ENCODE results near the gene CDON. TPM values are rescaled to one million over a fixed set of nuclear protein-coding genes. Genes with fewer than 3 reads are reported as not detected.

Gene CDON
- total RNA-seq, 1 donor from 2014 or later: 33.0 TPM

DNA sequence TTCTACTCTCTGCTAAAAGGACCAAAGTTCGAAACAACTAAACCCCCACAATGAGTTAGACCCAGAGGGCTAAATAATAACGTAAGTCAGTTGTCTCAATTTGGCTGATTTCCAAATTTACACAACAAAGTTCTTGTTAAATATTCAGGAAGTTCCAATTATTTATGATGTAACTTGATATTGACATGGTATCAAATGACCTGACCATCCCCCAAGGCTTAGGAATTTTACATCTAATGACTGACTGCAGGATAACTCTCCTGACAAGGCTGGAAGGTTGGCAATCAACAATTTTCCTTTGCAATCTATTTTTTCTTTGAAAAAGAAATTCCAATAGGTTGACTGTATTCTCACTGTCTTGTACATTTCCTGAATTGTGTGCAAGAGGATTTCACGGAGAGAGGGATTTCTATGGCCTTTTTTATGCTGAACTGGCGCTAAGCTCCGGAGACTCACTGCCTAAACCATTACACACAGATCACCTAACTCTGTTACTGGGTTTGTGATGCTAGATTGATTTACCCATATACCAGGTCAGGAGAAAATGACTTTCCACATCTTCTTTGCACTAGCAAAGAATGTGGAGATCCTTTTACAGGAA is 9.6 kb upstream of the CDON start:
- TF ChIP-seq, protein P1, sequence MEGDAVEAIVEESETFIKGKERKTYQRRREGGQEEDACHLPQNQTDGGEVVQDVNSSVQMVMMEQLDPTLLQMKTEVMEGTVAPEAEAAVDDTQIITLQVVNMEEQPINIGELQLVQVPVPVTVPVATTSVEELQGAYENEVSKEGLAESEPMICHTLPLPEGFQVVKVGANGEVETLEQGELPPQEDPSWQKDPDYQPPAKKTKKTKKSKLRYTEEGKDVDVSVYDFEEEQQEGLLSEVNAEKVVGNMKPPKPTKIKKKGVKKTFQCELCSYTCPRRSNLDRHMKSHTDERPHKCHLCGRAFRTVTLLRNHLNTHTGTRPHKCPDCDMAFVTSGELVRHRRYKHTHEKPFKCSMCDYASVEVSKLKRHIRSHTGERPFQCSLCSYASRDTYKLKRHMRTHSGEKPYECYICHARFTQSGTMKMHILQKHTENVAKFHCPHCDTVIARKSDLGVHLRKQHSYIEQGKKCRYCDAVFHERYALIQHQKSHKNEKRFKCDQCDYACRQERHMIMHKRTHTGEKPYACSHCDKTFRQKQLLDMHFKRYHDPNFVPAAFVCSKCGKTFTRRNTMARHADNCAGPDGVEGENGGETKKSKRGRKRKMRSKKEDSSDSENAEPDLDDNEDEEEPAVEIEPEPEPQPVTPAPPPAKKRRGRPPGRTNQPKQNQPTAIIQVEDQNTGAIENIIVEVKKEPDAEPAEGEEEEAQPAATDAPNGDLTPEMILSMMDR (IDR thresholded peaks at IDR 0.05): no peak
- H3K9me3 ChIP-seq: no peaks in the 10 kb centered on the region
- no peaks in the 10 kb centered on the region for H3K4me1 ChIP-seq
- no peak for DNase-seq (ENCODE audit: low spot score in 2 of 2)
- H3K4me3 ChIP-seq: no peak overlapping the region
- no peaks in the 10 kb centered on the region for H3K36me3 ChIP-seq
- intact Hi-C loops (cut with DNase I): no loop called here
- H3K27ac ChIP-seq: no peak overlapping the region
- H3K27me3 ChIP-seq: no peaks in the 10 kb centered on the region

DNA sequence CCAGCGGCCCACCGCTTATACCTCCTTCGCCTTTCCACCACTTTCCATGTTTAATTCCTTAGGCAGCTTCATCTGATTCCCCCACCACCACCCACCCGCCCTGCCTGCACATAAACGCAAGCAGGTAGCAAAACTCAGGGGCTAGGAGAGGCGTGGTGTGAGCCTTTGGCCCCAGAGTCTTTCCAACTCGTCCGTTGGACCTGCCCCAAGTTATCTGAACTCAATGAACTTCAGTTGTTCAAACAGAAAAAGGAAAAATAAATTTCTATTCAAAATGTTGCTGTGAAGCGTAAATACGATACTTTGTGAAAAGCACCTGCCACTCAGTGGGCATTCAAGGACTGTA is 814 bp upstream of the CDON start:
- Histone ChIP-seq H3K27me3 (no peaks in the 10 kb centered on the region), H3K27ac (no peak overlapping the region), H3K9me3 (no peaks in the 10 kb centered on the region), H3K4me1 (peaks cover 0 to 8% of the 10 kb centered on the region in 2 donors), H3K36me3 (no peaks in the 10 kb centered on the region), H3K4me3 (peak overlapping the region; percentile 78 to 89)
- no peak for DNase-seq (ENCODE audit: low spot score in 2 of 2)
- intact Hi-C loops (cut with DNase I): loop anchor here (1.0 to 5.0 kb wide), 7 partner anchors 50 to 496 kb away; partner anchors contain the start of genes EI24, FAM118B, FOXRED1 and HYLS1
- TF ChIP-seq, protein P1 (IDR thresholded peaks at IDR 0.05): no peak

DNA sequence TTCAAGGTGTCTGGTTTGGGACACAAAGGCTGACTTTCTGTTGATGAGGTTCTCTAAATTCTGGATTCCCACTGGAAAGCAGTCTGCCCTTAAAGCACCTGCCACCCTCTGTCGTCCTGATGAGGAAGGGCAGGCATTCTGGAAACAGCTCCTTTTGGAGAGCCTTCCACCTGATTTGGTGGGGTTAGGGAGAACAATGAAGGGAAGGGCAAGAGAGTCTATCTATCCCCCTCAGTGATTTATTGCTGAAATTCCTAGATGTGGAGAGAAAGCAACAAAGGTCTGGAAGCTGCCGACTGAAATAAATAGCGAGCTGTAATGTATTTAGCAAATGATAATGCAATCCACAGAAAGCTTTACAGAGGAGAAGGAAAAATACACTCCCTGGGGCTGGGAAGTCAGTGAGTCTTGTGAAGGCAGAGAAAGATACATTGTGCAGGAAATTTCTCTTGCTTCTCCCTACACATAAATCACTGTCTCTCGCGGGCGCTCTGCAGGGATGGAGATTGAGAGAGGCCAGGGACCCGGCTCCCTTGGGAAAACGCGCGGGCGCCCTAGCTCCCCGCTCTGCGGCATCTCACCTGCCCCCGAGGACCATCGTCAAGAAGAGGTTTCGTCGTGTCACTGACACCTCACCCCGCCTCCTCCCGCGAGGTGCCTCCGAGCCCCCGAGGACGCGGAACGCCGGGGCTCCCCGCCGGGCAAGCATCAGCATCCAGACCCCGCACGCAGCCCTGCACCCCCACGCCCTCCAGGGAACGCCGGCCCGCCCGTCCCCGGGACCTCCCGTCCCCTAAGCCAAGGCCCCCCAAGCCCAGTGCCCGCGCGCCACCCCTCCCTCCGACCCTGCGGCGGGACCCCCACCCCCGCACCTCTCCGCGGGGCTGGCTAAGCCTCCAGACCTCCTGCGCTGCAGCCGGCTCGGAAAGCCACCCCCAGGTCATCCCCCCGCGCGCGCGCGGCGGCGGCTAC is 673 bp downstream of the CDON start:
- Histone ChIP-seq H3K4me3 (peak overlapping the region; percentile 78 to 89), H3K27ac (peak overlapping the region; percentile 23 to 64), H3K4me1 (peaks cover 0 to 8% of the 10 kb centered on the region in 2 donors), H3K9me3 (no peaks in the 10 kb centered on the region), H3K36me3 (no peaks in the 10 kb centered on the region), H3K27me3 (no peaks in the 10 kb centered on the region)
- intact Hi-C loops (cut with DNase I): loop anchor here (2.0 to 5.0 kb wide), 4 partner anchors 175 to 495 kb away; partner anchors contain the start of genes EI24, FOXRED1, HYLS1 and SRPRA
- peak in 1 of 2 donors; percentile 67 for DNase-seq (ENCODE audit: low spot score in 2 of 2)
- TF ChIP-seq, protein P1 (IDR thresholded peaks at IDR 0.05): peak in 2 of 3 experiments; percentile 45 to 52

DNA sequence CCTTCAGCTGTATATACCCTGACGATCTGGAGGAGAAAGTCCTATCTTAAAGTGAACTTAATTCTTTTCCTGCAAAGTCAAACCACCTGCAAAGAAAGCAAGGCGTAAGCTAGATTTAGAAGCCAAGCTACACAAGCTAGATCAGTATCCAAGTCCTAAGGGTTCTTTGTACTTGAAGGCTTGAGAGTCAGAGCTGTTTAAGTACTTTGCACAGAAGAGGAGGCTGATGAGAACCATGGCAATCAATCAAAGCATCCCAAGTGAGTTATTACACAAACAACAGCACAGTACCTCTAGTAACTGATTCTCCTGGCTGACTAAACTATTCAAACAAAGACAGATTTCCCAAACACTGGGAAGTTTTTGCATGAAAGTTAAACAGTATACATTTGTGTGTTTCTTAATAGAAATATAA is 1.9 kb downstream of the CDON start:
- peaks cover 0 to 8% of the 10 kb centered on the region in 2 donors for H3K4me1 ChIP-seq
- no peak for DNase-seq (ENCODE audit: low spot score in 2 of 2)
- H3K27ac ChIP-seq: no peak overlapping the region
- no peak overlapping the region for H3K4me3 ChIP-seq
- H3K9me3 ChIP-seq: no peaks in the 10 kb centered on the region
- H3K27me3 ChIP-seq: no peaks in the 10 kb centered on the region
- intact Hi-C loops (cut with DNase I): loop anchor here (5.0 kb wide), 3 partner anchors 173 to 493 kb away; partner anchors contain the start of genes EI24 and HYLS1
- H3K36me3 ChIP-seq: no peaks in the 10 kb centered on the region
- TF ChIP-seq, protein P1 (IDR thresholded peaks at IDR 0.05): no peak

DNA sequence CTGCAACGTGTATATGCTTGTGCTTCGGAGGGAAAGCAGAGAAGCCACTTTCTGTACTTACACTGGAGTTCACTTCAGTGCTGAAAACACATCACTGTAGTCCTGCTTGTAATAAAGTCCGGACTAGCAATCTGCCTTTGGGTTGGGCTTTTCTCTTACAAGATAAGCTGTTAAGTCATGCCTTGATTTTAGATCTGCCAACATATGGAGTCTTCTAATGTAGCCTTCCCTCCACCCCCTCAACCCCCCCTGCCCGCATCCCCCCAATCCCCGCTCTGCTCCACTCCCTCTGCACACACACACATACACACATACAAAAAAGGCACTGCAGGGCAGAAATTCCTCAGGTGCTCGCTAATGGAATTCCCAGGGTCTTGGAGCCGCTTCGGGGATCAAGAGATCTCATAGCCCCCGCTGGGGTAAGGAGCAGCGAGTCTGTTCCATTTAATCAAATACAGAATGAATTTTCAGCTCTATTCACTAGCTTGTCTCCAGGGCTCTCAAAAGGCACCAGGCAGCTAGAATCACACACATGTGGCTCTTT is 3.4 kb downstream of the CDON start:
- H3K27me3 ChIP-seq: no peaks in the 10 kb centered on the region
- no peaks in the 10 kb centered on the region for H3K36me3 ChIP-seq
- DNase-seq (ENCODE audit: low spot score in 2 of 2): no peak
- H3K27ac ChIP-seq: no peak overlapping the region
- H3K4me3 ChIP-seq: no peak overlapping the region
- peaks cover 0 to 8% of the 10 kb centered on the region in 2 donors for H3K4me1 ChIP-seq
- H3K9me3 ChIP-seq: no peaks in the 10 kb centered on the region
- intact Hi-C loops (cut with DNase I): no loop called here
- TF ChIP-seq, protein P1 (IDR thresholded peaks at IDR 0.05): no peak

Data from ascending aorta (tissue), 2 donors.